Astrocyte (in vitro differentiated cells and primary cell): ENCODE measurements around the gene TRPM3. TPM values are rescaled to one million over a fixed set of nuclear protein-coding genes. Genes with fewer than 3 reads are reported as not detected.

ENCODE experiments used
- DNase-seq: peaks from one replicate; pipeline ENCODE4 v3.0.0-alpha.2; 2010; ENCODE audit warnings: low read depth
- FAIRE-seq: peaks from 2 replicates; lab custom pipeline; 2011; peaks lifted over from hg19 to GRCh38; lab: Jason Lieb, UNC
- H2AFZ ChIP-seq: 2 replicates; pipeline ENCODE4 v1.6.0; 2012; ENCODE audit warnings: low read depth, low read length, inconsistent platforms
- H3K27ac ChIP-seq: 2 replicates; pipeline ENCODE4 v1.5.1; 2011; ENCODE audit warnings: low read depth, low read length, inconsistent platforms
- H3K27me3 ChIP-seq: 2 replicates; pipeline ENCODE4 v1.6.0; 2011; ENCODE audit warnings: low read length, inconsistent platforms; ENCODE audit not compliant: insufficient read depth
- H3K36me3 ChIP-seq: 2 replicates; pipeline ENCODE4 v1.5.1; 2011; ENCODE audit warnings: low read length, inconsistent platforms; ENCODE audit not compliant: insufficient read depth
- H3K4me1 ChIP-seq: 2 replicates; pipeline ENCODE4 v1.5.1; 2011; ENCODE audit warnings: low read length, inconsistent platforms; ENCODE audit not compliant: insufficient read depth
- H3K4me2 ChIP-seq: 2 replicates; pipeline ENCODE4 v1.6.0; 2012; ENCODE audit warnings: low read length, inconsistent platforms
- H3K4me3 ChIP-seq: 2 replicates; pipeline ENCODE4 v1.5.1; 2011; ENCODE audit warnings: low read depth, mild to moderate bottlenecking, low read length, inconsistent platforms; ENCODE audit not compliant: insufficient read depth
- H3K79me2 ChIP-seq: 2 replicates; pipeline ENCODE4 v1.6.0; 2012; ENCODE audit warnings: mild to moderate bottlenecking, low read length, inconsistent platforms; ENCODE audit not compliant: insufficient read depth
- H3K9ac ChIP-seq: 2 replicates; pipeline ENCODE4 v1.6.0; 2012; ENCODE audit warnings: mild to moderate bottlenecking, low read length, inconsistent platforms
- H3K9me3 ChIP-seq: 2 replicates; pipeline ENCODE4 v1.5.1; 2012; ENCODE audit warnings: low read depth, mild to moderate bottlenecking, low read length, inconsistent platforms; ENCODE audit not compliant: insufficient read depth
- H4K20me1 ChIP-seq: 2 replicates; pipeline ENCODE4 v1.6.0; 2012; ENCODE audit warnings: low read length, inconsistent platforms; ENCODE audit not compliant: insufficient read depth
- H3K27ac Mint-ChIP-seq: one replicate; pipeline ENCODE4 v1.8.0; 2021; ENCODE audit warnings: mild to moderate bottlenecking, mixed read lengths; ENCODE audit not compliant: unreplicated experiment
- H3K27me3 Mint-ChIP-seq: one replicate; pipeline ENCODE4 v1.8.0; 2021; ENCODE audit warnings: low read depth, mixed read lengths; ENCODE audit not compliant: unreplicated experiment
- H3K36me3 Mint-ChIP-seq: one replicate; pipeline ENCODE4 v1.8.0; 2021; ENCODE audit warnings: low read depth, mixed read lengths; ENCODE audit not compliant: unreplicated experiment
- H3K4me1 Mint-ChIP-seq: one replicate; pipeline ENCODE4 v1.8.0; 2021; ENCODE audit warnings: low read depth, mixed read lengths; ENCODE audit not compliant: unreplicated experiment
- H3K4me3 Mint-ChIP-seq: one replicate; pipeline ENCODE4 v1.8.0; 2021; ENCODE audit warnings: mild to moderate bottlenecking, moderate library complexity, mixed read lengths; ENCODE audit not compliant: unreplicated experiment
- H3K9me3 Mint-ChIP-seq: one replicate; pipeline ENCODE4 v1.8.0; 2021; ENCODE audit warnings: mild to moderate bottlenecking, mixed read lengths; ENCODE audit not compliant: unreplicated experiment
- CTCF ChIP-seq: IDR thresholded peaks from 2 replicates; pipeline ENCODE4 v1.5.1; 2011; ENCODE audit warnings: low read depth, mild to moderate bottlenecking, inconsistent platforms, low read length, moderate library complexity; ENCODE audit not compliant: insufficient read depth
- EZH2 ChIP-seq: IDR thresholded peaks from 2 replicates; pipeline ENCODE4 v1.6.1; 2012; ENCODE audit warnings: mild to moderate bottlenecking, low read length, inconsistent platforms; ENCODE audit not compliant: insufficient read depth
- total RNA-seq: library from RNA; stranded (reverse); gene quantifications from 2 replicates; pipeline ENCODE4 v1.2.1, GENCODE V29; 2021

TRPM3 gene
- total RNA-seq, 1 donor from 2014 or later, result 0.14 TPM

GRCh38 chr9:71131145-71131544 is 9.7 kb upstream of the TRPM3 start:
- Histone ChIP-seq H3K79me2 (no peaks in the 10 kb centered on the region), H3K36me3 (no peaks in the 10 kb centered on the region), H3K9me3 (no peaks in the 10 kb centered on the region), H3K4me2 (no peak overlapping the region), H3K4me3 (no peak overlapping the region), H4K20me1 (no peaks in the 10 kb centered on the region), H2AFZ (no peak overlapping the region), H3K27me3 (no peaks in the 10 kb centered on the region), H3K27ac (no peak overlapping the region), H3K4me1 (no peaks in the 10 kb centered on the region), H3K9ac (no peak overlapping the region)
- no peaks in the 10 kb centered on the region for H3K9me3 Mint-ChIP-seq
- FAIRE-seq (no peak), DNase-seq (no peak)
- H3K4me1 Mint-ChIP-seq, result no peaks in the 10 kb centered on the region
- no peaks in the 10 kb centered on the region for H3K36me3 Mint-ChIP-seq
- TF ChIP-seq EZH2, result no peak
- no peak for TF ChIP-seq CTCF
- no peak overlapping the region for H3K4me3 Mint-ChIP-seq
- no peaks in the 10 kb centered on the region for H3K27me3 Mint-ChIP-seq
- H3K27ac Mint-ChIP-seq, result no peak overlapping the region

- no peak overlapping the region for H3K4me3 Mint-ChIP-seq
- Histone ChIP-seq H3K4me2 (no peak overlapping the region), H3K36me3 (no peaks in the 10 kb centered on the region), H3K4me3 (no peak overlapping the region), H4K20me1 (no peaks in the 10 kb centered on the region), H3K79me2 (no peaks in the 10 kb centered on the region), H3K27ac (no peak overlapping the region), H2AFZ (no peak overlapping the region), H3K9me3 (no peaks in the 10 kb centered on the region), H3K9ac (no peak overlapping the region), H3K4me1 (no peaks in the 10 kb centered on the region), H3K27me3 (no peaks in the 10 kb centered on the region)
- no peak for DNase-seq
- no peak for TF ChIP-seq EZH2
- TF ChIP-seq CTCF, result no peak
- no peaks in the 10 kb centered on the region for H3K4me1 Mint-ChIP-seq
- H3K27me3 Mint-ChIP-seq, result no peaks in the 10 kb centered on the region
- H3K9me3 Mint-ChIP-seq, result no peaks in the 10 kb centered on the region
- H3K36me3 Mint-ChIP-seq, result no peaks in the 10 kb centered on the region
- H3K27ac Mint-ChIP-seq, result no peak overlapping the region
- no peak for FAIRE-seq
Measured at GRCh38 chr9:71130521-71130920, 9.1 kb upstream of the TRPM3 start.

GRCh38 chr9:71128796-71129195 is 7.4 kb upstream of the TRPM3 start:
- no peak for FAIRE-seq
- H3K27ac Mint-ChIP-seq, result no peak overlapping the region
- H3K36me3 Mint-ChIP-seq, result no peaks in the 10 kb centered on the region

More at GRCh38 chr9:71128796-71129195, 7.4 kb upstream of the TRPM3 start:
- H3K4me1 Mint-ChIP-seq, result no peaks in the 10 kb centered on the region
- H3K9me3 Mint-ChIP-seq, result no peaks in the 10 kb centered on the region
- Histone ChIP-seq H4K20me1 (no peaks in the 10 kb centered on the region), H3K9me3 (no peaks in the 10 kb centered on the region), H3K27me3 (peaks cover under 1% of the 10 kb centered on the region), H3K27ac (no peak overlapping the region), H3K4me3 (no peak overlapping the region), H3K4me2 (no peak overlapping the region), H3K79me2 (no peaks in the 10 kb centered on the region), H3K4me1 (no peaks in the 10 kb centered on the region), H3K36me3 (no peaks in the 10 kb centered on the region), H2AFZ (no peak overlapping the region), H3K9ac (no peak overlapping the region)
- no peak overlapping the region for H3K4me3 Mint-ChIP-seq
- H3K27me3 Mint-ChIP-seq, result peaks cover under 1% of the 10 kb centered on the region
- TF ChIP-seq CTCF (no peak), EZH2 (no peak)
- no peak for DNase-seq
